ENCODE data around the gene EFCC1.

EFCC1 gene

DNA sequence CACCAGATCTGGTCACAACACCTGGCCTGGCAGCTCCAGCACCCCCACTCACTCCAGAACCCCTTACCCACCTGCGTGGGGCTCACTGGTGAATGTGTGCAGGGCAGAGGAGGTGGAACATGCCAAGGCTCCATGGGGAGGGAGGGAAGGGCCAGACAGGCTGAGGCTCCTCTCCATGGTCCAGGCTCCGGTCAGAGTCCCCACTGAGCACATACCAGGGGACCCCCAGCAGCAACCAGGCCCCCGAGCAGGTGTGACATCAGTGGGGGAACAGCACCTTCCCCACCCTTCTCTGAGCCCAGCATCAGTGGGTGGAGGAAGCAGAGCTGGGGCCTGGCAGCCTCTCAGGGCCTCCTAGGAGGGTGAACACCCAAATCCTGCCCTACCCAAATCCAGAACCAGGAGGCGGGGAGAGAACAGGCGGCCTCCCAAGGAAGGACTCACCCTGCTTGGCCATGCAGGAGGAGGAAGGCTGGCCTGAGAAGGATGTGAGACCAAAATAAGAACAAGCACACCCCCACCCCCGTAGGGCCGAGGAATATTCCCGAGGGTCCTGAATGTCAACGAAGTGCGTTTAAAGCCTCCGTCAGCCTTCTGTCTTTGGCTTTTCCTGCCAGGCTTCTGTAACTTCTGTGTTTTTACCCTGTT, 58.3 kb downstream of the EFCC1 start:
- TF ChIP-seq ISL1 (CRISPR knock-in tag; IDR thresholded peaks at IDR 0.05) (no peak), BACH2 (CRISPR knock-in tag; IDR thresholded peaks at IDR 0.05; ENCODE audit: borderline replicate concordance) (no peak), ARNTL (CRISPR knock-in tag; IDR thresholded peaks at IDR 0.05; ENCODE audit: borderline replicate concordance, low read depth) (no peak), ZNF70 (CRISPR knock-in tag; IDR thresholded peaks at IDR 0.05) (no peak), ESRRG (CRISPR knock-in tag; IDR thresholded peaks at IDR 0.05) (no peak), PPARA (CRISPR knock-in tag; IDR thresholded peaks at IDR 0.05; ENCODE audit: borderline replicate concordance) (no peak), GLIS3 (CRISPR knock-in tag; IDR thresholded peaks at IDR 0.05) (no peak), ZNF8 (CRISPR knock-in tag; IDR thresholded peaks at IDR 0.05) (no peak), CSDC2 (CRISPR knock-in tag; IDR thresholded peaks at IDR 0.05) (no peak), TOX (CRISPR knock-in tag; IDR thresholded peaks at IDR 0.05; ENCODE audit: borderline replicate concordance) (no peak), SNAI2 (CRISPR knock-in tag; IDR thresholded peaks at IDR 0.05) (no peak)
- TF ChIP-seq, protein P1, sequence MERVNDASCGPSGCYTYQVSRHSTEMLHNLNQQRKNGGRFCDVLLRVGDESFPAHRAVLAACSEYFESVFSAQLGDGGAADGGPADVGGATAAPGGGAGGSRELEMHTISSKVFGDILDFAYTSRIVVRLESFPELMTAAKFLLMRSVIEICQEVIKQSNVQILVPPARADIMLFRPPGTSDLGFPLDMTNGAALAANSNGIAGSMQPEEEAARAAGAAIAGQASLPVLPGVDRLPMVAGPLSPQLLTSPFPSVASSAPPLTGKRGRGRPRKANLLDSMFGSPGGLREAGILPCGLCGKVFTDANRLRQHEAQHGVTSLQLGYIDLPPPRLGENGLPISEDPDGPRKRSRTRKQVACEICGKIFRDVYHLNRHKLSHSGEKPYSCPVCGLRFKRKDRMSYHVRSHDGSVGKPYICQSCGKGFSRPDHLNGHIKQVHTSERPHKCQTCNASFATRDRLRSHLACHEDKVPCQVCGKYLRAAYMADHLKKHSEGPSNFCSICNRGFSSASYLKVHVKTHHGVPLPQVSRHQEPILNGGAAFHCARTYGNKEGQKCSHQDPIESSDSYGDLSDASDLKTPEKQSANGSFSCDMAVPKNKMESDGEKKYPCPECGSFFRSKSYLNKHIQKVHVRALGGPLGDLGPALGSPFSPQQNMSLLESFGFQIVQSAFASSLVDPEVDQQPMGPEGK (CRISPR knock-in tag; IDR thresholded peaks at IDR 0.05; ENCODE audit: borderline replicate concordance), result no peak
- TF ChIP-seq, protein P2, sequence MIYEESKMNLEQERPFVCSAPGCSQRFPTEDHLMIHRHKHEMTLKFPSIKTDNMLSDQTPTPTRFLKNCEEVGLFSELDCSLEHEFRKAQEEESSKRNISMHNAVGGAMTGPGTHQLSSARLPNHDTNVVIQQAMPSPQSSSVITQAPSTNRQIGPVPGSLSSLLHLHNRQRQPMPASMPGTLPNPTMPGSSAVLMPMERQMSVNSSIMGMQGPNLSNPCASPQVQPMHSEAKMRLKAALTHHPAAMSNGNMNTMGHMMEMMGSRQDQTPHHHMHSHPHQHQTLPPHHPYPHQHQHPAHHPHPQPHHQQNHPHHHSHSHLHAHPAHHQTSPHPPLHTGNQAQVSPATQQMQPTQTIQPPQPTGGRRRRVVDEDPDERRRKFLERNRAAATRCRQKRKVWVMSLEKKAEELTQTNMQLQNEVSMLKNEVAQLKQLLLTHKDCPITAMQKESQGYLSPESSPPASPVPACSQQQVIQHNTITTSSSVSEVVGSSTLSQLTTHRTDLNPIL (CRISPR knock-in tag; IDR thresholded peaks at IDR 0.05; ENCODE audit: low read depth), result no peak
- TF ChIP-seq, protein P3, sequence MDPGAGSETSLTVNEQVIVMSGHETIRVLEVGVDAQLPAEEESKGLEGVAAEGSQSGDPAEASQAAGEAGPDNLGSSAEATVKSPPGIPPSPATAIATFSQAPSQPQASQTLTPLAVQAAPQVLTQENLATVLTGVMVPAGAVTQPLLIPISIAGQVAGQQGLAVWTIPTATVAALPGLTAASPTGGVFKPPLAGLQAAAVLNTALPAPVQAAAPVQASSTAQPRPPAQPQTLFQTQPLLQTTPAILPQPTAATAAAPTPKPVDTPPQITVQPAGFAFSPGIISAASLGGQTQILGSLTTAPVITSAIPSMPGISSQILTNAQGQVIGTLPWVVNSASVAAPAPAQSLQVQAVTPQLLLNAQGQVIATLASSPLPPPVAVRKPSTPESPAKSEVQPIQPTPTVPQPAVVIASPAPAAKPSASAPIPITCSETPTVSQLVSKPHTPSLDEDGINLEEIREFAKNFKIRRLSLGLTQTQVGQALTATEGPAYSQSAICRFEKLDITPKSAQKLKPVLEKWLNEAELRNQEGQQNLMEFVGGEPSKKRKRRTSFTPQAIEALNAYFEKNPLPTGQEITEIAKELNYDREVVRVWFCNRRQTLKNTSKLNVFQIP (CRISPR knock-in tag; IDR thresholded peaks at IDR 0.05; ENCODE audit: borderline replicate concordance, low read depth), result no peak
- no peak for ATAC-seq

DNA sequence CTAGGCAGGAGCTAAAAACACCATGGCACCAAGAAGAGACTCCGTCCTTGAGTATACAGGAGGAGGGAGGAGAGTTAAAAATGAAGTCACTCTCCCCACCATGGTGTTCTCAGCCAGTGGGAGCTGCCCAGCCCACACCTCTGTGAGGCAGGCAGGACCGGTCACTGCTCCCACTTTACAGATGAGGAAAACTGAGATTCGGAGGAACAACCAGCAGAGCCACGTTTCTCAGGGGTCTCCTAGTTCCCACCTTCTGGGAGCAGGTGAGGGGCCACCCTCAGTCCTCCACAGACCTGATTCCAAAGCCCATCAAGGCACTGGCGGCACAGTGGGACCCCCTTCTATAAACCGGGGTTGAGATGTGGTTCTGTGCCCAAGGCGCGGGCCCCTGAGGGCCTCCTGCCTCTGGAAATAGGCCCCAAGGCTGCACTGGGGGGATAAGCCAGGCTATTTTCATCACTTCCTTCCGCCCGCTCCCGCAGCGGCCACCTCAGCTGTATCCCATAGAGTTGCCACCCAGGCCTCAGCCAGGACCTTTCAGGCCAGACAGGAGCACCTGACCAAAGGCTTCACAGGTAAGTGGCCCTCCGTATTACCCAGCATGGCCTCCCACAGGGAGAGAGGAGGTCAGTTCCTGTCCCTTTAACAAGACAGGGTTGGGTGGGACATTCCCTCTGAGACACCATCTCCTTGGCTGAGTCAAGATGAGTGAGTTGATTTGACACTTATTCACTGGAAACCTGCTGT, 59.3 kb downstream of the EFCC1 start, which contains the start of gene GP9:
GP9 (plus strand) TSS at position 504 of the 747 bp plus-strand sequence. CDS start 961 bp downstream, outside the sequence.
- TF ChIP-seq, protein P1 (CRISPR knock-in tag; IDR thresholded peaks at IDR 0.05; ENCODE audit: borderline replicate concordance), result no peak
- TF ChIP-seq TCF4 (CRISPR knock-in tag; IDR thresholded peaks at IDR 0.05; ENCODE audit: borderline replicate concordance) (no peak), CSDC2 (CRISPR knock-in tag; IDR thresholded peaks at IDR 0.05) (no peak), ZFP3 (CRISPR knock-in tag; IDR thresholded peaks at IDR 0.05) (no peak), GLIS3 (CRISPR knock-in tag; IDR thresholded peaks at IDR 0.05) (no peak), ZNF70 (CRISPR knock-in tag; IDR thresholded peaks at IDR 0.05) (no peak), ZC3H10 (CRISPR knock-in tag; IDR thresholded peaks at IDR 0.05) (no peak), ESRRG (CRISPR knock-in tag; IDR thresholded peaks at IDR 0.05) (no peak), SNAI2 (CRISPR knock-in tag; IDR thresholded peaks at IDR 0.05) (no peak), ARNTL (CRISPR knock-in tag; IDR thresholded peaks at IDR 0.05; ENCODE audit: borderline replicate concordance, low read depth) (no peak), ZFP30 (CRISPR knock-in tag; IDR thresholded peaks at IDR 0.05) (no peak), ZNF8 (CRISPR knock-in tag; IDR thresholded peaks at IDR 0.05) (no peak), BACH2 (CRISPR knock-in tag; IDR thresholded peaks at IDR 0.05; ENCODE audit: borderline replicate concordance) (no peak), PPARA (CRISPR knock-in tag; IDR thresholded peaks at IDR 0.05; ENCODE audit: borderline replicate concordance) (no peak), ZNF565 (CRISPR knock-in tag; conservative IDR thresholded peaks at IDR 0.05; ENCODE audit: low read depth) (no peak), ISL1 (CRISPR knock-in tag; IDR thresholded peaks at IDR 0.05) (no peak), RARB (CRISPR knock-in tag; IDR thresholded peaks at IDR 0.05) (no peak), OSR1 (CRISPR knock-in tag; IDR thresholded peaks at IDR 0.05) (no peak)
- TF ChIP-seq, protein P2 (CRISPR knock-in tag; IDR thresholded peaks at IDR 0.05; ENCODE audit: low read depth), result no peak
- TF ChIP-seq, protein P4, sequence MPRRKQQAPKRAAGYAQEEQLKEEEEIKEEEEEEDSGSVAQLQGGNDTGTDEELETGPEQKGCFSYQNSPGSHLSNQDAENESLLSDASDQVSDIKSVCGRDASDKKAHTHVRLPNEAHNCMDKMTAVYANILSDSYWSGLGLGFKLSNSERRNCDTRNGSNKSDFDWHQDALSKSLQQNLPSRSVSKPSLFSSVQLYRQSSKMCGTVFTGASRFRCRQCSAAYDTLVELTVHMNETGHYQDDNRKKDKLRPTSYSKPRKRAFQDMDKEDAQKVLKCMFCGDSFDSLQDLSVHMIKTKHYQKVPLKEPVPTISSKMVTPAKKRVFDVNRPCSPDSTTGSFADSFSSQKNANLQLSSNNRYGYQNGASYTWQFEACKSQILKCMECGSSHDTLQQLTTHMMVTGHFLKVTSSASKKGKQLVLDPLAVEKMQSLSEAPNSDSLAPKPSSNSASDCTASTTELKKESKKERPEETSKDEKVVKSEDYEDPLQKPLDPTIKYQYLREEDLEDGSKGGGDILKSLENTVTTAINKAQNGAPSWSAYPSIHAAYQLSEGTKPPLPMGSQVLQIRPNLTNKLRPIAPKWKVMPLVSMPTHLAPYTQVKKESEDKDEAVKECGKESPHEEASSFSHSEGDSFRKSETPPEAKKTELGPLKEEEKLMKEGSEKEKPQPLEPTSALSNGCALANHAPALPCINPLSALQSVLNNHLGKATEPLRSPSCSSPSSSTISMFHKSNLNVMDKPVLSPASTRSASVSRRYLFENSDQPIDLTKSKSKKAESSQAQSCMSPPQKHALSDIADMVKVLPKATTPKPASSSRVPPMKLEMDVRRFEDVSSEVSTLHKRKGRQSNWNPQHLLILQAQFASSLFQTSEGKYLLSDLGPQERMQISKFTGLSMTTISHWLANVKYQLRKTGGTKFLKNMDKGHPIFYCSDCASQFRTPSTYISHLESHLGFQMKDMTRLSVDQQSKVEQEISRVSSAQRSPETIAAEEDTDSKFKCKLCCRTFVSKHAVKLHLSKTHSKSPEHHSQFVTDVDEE (CRISPR knock-in tag; IDR thresholded peaks at IDR 0.05), result no peak
- ATAC-seq, result no peak

All from SK-N-SH treated with all-trans-retinoic acid at 6 μM for 48 hours (cell line).